Esophagus muscularis mucosa (tissue), 4 donors: ENCODE data around the gene MARCO. TPM values are rescaled to one million over a fixed set of nuclear protein-coding genes. Genes with fewer than 3 reads are reported as not detected.

ENCODE experiments used
- DNase-seq: peaks from one replicate; pipeline ENCODE4 v3.0.0-alpha.2; 2017; ENCODE audit errors: extremely low spot score
- H3K27ac ChIP-seq, 4 donors: fragments of 200-600 bp; sonication (generic); replicated peaks in 1 of 4; 1 replicate in 3 of 4; 2 replicates in 1 of 4; pipeline ENCODE4 v1.5.1; 2016 to 2019; ENCODE audit warnings: mild to moderate bottlenecking in 1 of 4
- H3K27me3 ChIP-seq, 4 donors: fragments of 200-600 bp; sonication (generic); one replicate each; pipeline versions ENCODE4 v1.5.1 to v1.6.0; 2016 to 2019
- H3K36me3 ChIP-seq, 4 donors: fragments of 200-600 bp; sonication (generic); one replicate each; pipeline ENCODE4 v1.5.1; 2016 to 2019
- H3K4me1 ChIP-seq, 4 donors: fragments of 200-600 bp; sonication (generic); one replicate each; pipeline ENCODE4 v1.5.1; 2016 to 2019
- H3K4me3 ChIP-seq, 4 donors: fragments of 200-600 bp; sonication (generic); 1 replicate in 2 of 4; 2 replicates in 2 of 4; pipeline ENCODE4 v1.5.1; 2016 to 2019; ENCODE audit warnings: mild to moderate bottlenecking in 4 of 4, moderate library complexity in 1 of 4
- H3K9me3 ChIP-seq, 4 donors: fragments of 200-600 bp; sonication (generic); 1 replicate in 3 of 4; 2 replicates in 1 of 4; pipeline ENCODE4 v1.5.1; 2016 to 2019
- EP300 ChIP-seq: sonication (generic); formaldehyde crosslinking; IDR thresholded peaks from one replicate; pipeline ENCODE4 v1.6.1; 2017; ENCODE audit warnings: antibody characterized with exemption
- POLR2A ChIP-seq: fragments of 450-650 bp; IDR thresholded peaks from one replicate; pipeline ENCODE4 v1.6.1; 2017; ENCODE audit warnings: antibody characterized with exemption, moderate library complexity, mild to moderate bottlenecking, low read depth
- POLR2AphosphoS5 ChIP-seq, 2 donors: sonication (generic); formaldehyde crosslinking; IDR thresholded peaks; one replicate each; pipeline ENCODE4 v1.6.1; 2017; ENCODE audit warnings: antibody characterized with exemption in 2 of 2
- WGBS: methylation state at CpG from one replicate; pipeline ENCODE4 v1.1.5; 2018; 5-methylcytosine and 5-hydroxymethylcytosine counted together
- intact Hi-C: fragments of 100-400 bp; cut with DNase I; formaldehyde crosslinking; loops from one replicate; pipeline ENCODE4 v1.15.1; 2023
- total RNA-seq, 4 donors: library from RNA; depleted of rRNA; stranded (reverse); fragments of >200 nt; gene quantifications; one replicate each; pipeline versions ENCODE4 v1.1.0 to v1.2.1, GENCODE V29; 2016
- TF ChIP-seq, protein P1 (sequence below), 3 experiments: fragments of 200-600 bp in 2 of 3; fragments of 450-650 bp in 1 of 3; sonication (generic) in 2 of 3; IDR thresholded peaks; one replicate each; pipeline ENCODE4 v1.5.1; 2017 to 2019; ENCODE audit warnings: antibody characterized with exemption in 3 of 3, mild to moderate bottlenecking in 2 of 3, moderate library complexity in 1 of 3

The MARCO gene
- total RNA-seq, 4 donors from 2014 or later: 7.3 to 19.8 (median 12.9) TPM

DNA sequence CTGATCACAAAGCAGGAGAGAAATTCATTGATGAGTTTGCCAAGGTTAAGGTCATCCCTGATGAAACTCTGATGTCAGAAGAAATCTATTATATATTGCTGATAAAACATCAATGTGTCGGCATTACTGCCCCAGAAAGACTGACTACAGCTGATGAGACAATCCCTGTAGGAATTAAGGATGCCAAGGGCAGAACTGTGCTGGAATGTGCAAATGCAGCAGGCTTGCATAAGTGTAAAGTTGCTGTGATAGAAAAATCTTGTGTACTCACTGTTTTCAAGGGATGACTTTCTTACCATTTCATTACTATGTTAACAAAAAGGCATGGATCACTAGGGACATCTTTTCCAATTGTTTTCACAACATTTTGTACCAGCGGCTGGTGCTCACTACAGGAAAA lies 19.7 kb upstream of the MARCO start:
- Histone ChIP-seq H3K36me3 (no peaks in the 10 kb centered on the region), H3K9me3 (no peaks in the 10 kb centered on the region), H3K27ac (no peak overlapping the region), H3K4me1 (no peaks in the 10 kb centered on the region), H3K4me3 (no peak overlapping the region), H3K27me3 (no peaks in the 10 kb centered on the region)
- 76% methylated on average over 2 of the region's 2 CpGs for WGBS
- intact Hi-C loops: no loop called here
- DNase-seq: no peak
- TF ChIP-seq POLR2A: no peak

DNA sequence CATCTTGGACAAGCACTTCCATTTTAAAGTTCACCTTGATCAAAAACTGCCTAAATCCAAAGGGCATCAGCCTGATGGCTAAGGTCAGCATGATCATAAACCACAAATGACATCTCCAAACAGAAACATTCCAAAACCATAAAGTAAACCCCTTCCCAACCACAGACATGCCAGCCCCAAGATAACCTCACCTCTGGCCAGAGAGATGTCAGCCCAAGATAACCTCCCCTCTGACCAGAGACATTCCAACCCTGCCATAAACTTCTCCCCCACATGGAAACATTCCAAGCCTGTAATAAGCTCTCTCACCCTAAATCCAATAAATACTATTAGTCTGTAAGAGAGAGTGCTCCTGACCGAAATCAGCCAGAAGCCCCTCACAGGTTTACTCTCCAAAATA lies 18.6 kb upstream of the MARCO start:
- H3K27me3 ChIP-seq: no peaks in the 10 kb centered on the region
- WGBS: 71% methylated on average over 1 of the region's 1 CpG
- no peak for DNase-seq
- no peak overlapping the region for H3K4me3 ChIP-seq
- no peak overlapping the region for H3K27ac ChIP-seq
- intact Hi-C loops: no loop called here
- H3K36me3 ChIP-seq: no peaks in the 10 kb centered on the region
- no peaks in the 10 kb centered on the region for H3K9me3 ChIP-seq
- H3K4me1 ChIP-seq: no peaks in the 10 kb centered on the region
- TF ChIP-seq EP300 (no peak), POLR2A (no peak), POLR2AphosphoS5 (IDR thresholded peaks at IDR 0.05) (no peak)
- TF ChIP-seq, protein P1, sequence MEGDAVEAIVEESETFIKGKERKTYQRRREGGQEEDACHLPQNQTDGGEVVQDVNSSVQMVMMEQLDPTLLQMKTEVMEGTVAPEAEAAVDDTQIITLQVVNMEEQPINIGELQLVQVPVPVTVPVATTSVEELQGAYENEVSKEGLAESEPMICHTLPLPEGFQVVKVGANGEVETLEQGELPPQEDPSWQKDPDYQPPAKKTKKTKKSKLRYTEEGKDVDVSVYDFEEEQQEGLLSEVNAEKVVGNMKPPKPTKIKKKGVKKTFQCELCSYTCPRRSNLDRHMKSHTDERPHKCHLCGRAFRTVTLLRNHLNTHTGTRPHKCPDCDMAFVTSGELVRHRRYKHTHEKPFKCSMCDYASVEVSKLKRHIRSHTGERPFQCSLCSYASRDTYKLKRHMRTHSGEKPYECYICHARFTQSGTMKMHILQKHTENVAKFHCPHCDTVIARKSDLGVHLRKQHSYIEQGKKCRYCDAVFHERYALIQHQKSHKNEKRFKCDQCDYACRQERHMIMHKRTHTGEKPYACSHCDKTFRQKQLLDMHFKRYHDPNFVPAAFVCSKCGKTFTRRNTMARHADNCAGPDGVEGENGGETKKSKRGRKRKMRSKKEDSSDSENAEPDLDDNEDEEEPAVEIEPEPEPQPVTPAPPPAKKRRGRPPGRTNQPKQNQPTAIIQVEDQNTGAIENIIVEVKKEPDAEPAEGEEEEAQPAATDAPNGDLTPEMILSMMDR (IDR thresholded peaks at IDR 0.05): no peak

DNA sequence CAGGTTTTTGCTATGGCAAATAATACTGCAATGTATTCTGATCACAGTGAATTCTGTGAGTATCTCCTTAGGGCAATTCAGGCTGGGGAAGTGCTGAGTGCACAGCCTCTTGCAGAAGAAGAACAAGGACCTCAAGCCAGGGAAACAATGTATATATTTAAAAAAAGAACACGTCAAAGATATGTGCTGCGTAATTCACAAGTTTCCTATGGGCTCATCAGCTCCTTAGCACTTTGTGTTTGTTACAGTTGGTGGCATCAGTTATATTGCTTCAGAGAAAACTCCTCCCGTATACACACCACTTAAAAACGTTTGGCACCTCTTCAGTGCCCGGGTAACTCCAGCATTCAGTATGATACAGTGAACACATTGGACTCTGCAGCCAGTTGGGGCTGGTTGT lies 16.5 kb upstream of the MARCO start:
- Histone ChIP-seq H3K36me3 (no peaks in the 10 kb centered on the region), H3K4me3 (no peak overlapping the region), H3K27ac (no peak overlapping the region), H3K27me3 (no peaks in the 10 kb centered on the region), H3K4me1 (no peaks in the 10 kb centered on the region), H3K9me3 (no peaks in the 10 kb centered on the region)
- no peak for DNase-seq
- TF ChIP-seq POLR2A: no peak
- no peak for TF ChIP-seq EP300
- TF ChIP-seq POLR2AphosphoS5 (IDR thresholded peaks at IDR 0.05): no peak
- TF ChIP-seq, protein P1 (IDR thresholded peaks at IDR 0.05): no peak
- 53% methylated on average over 5 of the region's 5 CpGs for WGBS
- intact Hi-C loops: no loop called here

DNA sequence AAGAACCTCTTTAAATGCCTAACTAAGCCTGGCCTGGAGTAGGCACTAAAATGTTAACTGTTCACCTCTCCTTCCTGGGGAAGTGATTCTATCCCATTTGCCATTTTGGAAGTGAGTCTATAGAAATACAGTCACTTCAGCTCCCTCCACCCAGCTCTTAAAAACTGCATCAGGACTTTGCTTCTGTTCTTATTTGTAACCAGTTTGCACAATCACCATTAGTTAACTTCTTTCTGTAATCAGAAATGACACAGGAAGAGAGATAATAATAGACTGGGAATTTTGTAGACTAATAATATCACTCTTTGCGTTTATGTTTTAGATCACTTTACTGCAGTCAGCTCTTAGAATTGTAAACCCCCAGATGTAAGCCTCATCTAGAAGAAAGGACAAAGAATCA lies 16.0 kb upstream of the MARCO start:
- Histone ChIP-seq H3K36me3 (no peaks in the 10 kb centered on the region), H3K27ac (no peak overlapping the region), H3K4me3 (no peak overlapping the region), H3K9me3 (no peaks in the 10 kb centered on the region), H3K27me3 (no peaks in the 10 kb centered on the region), H3K4me1 (no peaks in the 10 kb centered on the region)
- 56% methylated on average over 1 of the region's 1 CpG for WGBS
- intact Hi-C loops: no loop called here
- no peak for DNase-seq
- no peak for TF ChIP-seq EP300
- TF ChIP-seq POLR2AphosphoS5 (IDR thresholded peaks at IDR 0.05): no peak
- no peak for TF ChIP-seq POLR2A
- TF ChIP-seq, protein P1 (IDR thresholded peaks at IDR 0.05): no peak

DNA sequence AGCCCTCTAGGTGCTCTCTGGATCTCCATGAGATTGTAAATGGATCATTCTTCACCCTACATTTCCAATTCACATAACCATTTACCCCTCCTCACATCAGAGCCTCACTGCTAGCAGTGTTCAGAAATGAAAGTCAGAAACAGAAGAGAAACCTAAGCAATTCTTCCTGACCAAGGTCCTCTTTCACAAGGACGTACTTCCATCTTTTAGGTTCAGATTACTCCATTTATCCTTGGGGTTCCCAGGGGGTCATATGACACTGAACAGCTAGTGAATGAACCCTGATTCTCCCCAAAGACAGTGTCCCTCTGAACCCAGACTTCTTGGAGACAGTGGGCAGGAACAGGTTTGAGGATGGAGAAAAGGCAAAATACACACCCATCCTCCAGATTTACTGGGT lies 12.9 kb upstream of the MARCO start:
- H3K27me3 ChIP-seq: no peaks in the 10 kb centered on the region
- TF ChIP-seq EP300: no peak
- TF ChIP-seq POLR2A: no peak
- no peak for TF ChIP-seq POLR2AphosphoS5 (IDR thresholded peaks at IDR 0.05)
- TF ChIP-seq, protein P1 (IDR thresholded peaks at IDR 0.05): no peak
- intact Hi-C loops: no loop called here
- no peaks in the 10 kb centered on the region for H3K4me1 ChIP-seq
- no peak overlapping the region for H3K4me3 ChIP-seq
- peaks cover 0 to 27% (median 20%) of the 10 kb centered on the region in 4 donors for H3K9me3 ChIP-seq
- no peak for DNase-seq
- no peak overlapping the region for H3K27ac ChIP-seq
- WGBS: 71% methylated on average over 1 of the region's 1 CpG
- H3K36me3 ChIP-seq: no peaks in the 10 kb centered on the region
